HG03025 (cell line): ENCODE results near the gene ZNF444.
"Not testable (repeated sequence)": the region's sequence is repeated elsewhere in the genome, so short reads cannot be mapped to it uniquely, and the experiment has no call there.

Source experiments
- ATAC-seq: cut with Tn5 transposase; IDR thresholded peaks from one replicate; pipeline ENCODE4 v1.9.1; 2021; ENCODE audit warnings: mild to moderate bottlenecking, moderate library complexity; ENCODE audit not compliant: unreplicated experiment, low FRiP score

The ZNF444 gene

DNA sequence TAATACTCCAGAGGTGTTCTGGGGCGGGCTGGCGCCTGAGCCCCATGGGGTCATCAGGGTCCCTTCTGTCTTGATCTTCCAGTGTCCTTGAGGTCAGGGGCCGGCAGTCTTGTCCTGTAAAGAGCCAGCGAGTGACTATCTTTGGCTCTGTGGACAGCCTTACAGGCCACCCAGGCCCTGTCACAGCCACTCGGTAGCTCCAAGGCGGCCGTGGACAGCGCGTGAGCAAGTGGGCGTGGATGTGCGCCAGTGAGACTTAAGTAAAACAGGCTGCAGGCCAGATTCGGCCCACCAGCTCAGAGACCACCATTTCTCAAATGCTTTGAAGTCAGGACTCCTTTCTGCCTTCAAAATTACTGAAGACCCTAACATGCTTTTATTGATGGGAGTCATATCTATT is 3.7 kb downstream of the ZNF444 start:
- ATAC-seq, result no peak

DNA sequence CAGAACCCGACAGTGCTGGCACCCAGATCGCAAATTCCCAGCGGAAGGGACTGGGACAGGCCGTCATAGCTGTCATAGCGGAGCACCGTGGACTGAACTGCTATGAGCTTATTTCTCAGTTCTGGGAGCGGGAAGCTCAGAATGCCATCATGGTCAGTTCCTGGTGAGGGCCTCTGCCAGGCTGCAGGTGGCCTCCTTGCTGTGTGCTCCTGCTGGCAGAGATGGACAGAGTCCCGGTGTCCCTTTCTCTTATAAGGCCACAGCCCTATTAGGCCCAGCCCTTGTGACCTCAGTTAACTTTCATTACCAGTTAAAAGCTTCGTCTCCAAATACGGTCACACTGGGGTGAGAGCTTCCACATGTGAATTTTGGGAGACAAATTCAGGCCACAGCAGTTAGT is 4.6 kb downstream of the ZNF444 start:
- ATAC-seq, result no peak

DNA sequence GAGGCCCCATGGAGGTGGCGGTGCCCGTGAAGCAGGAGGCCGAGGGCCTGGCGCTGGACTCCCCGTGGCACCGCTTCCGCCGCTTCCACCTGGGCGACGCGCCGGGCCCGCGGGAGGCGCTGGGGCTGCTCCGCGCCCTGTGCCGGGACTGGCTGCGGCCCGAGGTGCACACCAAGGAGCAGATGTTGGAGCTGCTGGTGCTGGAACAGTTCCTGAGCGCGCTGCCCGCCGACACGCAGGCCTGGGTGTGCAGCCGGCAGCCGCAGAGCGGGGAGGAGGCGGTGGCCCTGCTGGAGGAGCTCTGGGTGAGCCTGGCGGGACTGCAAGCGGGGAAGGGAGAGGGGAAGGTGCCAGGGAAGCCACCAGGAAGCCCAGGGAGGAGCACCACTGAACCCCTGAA is 5.8 kb downstream of the ZNF444 start:
- no peak for ATAC-seq

DNA sequence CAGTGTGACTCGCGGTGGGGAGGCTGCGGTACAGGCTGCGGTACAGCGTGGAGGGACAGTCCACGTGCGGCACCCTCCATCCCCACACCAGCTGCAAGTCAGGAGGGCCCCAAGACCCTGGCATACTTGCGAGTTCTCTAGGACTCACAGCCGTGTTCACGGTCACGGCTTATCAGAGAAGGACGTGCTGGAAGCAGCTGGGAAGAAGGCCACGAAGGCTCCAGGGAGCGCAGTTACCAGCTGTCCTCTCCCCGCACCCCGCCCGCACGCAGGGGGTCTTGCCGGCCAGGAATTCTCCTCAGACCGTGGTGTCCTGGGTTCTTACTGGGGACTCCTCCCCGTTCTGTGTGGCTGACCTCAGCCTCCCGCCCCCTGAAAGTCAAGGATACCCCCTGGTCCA is 6.2 kb downstream of the ZNF444 start:
- ATAC-seq, result no peak

DNA sequence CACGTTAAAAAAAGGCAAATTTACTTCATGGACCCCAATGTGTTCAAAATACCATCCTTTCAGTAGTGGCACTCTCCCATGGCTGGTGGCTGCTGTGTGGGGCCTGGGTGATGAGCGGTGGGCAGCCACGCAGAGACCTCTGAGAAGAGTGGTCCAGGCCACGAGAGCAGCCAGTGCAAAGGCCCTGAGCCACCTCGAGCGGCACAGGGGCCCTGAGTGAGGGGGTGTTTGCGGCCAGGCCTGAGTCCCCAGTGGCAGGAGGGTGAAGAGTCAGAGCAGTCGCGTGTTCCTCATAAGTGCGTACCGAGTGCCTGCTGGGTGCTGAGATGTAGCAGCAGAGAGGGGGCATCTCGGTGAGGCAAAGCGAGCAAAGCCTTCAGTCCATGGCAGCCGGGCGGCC is 7.0 kb downstream of the ZNF444 start:
- no peak for ATAC-seq

DNA sequence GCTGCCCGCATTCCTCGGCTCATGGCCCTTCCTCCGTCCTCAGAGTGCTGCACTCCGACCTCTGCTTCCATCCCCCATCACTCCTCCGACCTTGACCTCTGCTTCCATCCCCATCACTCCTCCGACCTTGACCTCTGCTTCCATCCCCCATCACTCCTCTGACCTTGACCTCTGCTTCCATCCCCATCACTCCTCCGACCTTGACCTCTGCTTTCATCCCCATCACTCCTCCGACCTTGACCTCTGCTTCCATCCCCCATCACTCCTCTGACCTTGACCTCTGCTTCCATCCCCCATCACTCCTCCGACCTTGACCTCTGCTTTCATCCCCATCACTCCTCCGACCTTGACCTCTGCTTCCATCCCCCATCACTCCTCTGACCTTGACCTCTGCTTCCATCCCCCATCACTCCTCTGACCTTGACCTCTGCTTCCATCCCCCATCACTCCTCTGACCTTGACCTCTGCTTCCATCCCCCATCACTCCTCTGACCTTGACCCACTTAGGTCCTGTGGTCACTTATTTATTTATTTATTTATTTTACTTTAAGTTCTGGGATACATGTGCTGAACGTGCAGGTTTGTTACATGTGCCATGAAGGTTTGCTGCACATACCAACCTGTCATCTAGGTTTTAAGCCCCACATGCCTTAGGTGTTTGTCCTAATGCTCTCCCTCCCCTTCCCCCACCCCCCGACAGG is 8.0 kb downstream of the ZNF444 start:
- not testable (repeated sequence) for ATAC-seq

DNA sequence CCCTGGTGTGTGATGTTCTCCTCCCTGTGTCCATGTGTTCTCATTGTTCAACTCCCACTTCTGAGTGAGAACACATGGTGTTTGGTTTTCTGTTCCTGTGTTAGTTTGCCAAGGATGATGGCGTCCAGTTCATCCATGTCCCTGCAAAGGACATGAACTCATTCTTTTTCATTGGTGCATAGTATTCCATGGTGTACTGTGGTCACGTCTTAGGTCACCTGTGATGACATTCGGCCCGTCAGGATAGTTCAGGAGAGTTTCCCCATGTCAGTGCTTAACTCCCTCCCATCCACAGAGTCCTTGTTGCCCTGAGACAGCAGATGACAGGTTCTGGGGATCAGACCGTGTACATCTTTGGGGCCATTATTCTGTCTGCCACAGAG is 8.6 kb downstream of the ZNF444 start:
- no peak for ATAC-seq

DNA sequence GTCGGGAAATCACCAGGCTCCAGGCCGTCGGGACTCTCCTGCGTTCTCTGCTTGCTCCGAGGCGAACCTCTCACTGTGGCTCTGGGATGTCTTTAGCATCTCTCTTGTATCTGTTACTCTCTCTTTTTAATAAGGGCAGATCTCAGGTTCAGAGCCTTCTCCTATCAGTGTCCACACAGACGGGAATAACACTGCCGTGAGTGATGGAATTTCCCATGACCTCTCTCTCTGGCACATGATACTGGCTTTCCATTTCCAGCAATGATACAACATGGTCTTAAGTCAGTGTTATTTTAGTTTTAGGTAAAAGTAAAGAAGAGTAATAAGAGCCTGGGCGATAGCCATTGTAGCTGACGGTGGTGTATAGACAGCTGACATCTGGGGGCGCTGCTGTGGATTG is 9.3 kb downstream of the ZNF444 start:
- no peak for ATAC-seq

DNA sequence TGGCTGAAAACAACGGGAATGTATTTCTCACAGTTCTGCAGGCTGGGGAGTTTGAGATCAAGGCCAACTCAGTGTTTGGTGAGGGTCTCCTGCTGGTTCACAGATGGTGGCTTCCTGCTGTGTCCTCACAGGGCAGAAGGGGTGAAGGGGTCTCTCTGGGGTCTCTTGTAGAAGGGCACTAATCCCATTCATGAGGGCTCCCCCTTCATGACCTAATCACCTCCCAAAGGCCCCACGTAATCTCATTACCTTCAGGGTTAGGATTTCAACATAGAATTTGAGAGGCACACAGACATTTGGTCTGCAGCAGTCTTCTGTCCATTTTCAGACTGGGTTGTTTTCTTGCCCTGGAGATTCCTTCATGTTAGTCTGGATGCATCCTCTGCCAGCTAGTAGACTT is 11.6 kb downstream of the ZNF444 start:
- no peak for ATAC-seq

DNA sequence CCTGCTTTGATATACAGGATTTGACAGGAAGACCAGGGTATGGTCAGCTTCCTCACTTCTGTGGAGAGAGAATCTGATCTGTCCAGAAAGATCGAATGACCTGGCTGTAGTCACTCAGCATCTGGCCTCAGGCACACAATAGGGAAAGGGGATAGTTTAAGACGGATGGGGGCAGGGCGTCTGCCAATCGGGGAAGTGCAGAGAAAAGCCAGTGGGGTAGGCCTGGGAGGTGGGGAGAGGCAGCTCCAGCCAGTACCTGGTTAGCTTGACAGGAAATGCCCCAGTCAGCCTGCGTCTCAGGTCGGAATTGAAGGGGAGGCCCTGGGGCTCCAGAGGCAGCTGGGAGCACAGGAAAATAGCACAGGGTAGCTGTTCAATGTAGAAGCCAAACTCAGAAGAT is 12.4 kb downstream of the ZNF444 start:
- no peak for ATAC-seq

DNA sequence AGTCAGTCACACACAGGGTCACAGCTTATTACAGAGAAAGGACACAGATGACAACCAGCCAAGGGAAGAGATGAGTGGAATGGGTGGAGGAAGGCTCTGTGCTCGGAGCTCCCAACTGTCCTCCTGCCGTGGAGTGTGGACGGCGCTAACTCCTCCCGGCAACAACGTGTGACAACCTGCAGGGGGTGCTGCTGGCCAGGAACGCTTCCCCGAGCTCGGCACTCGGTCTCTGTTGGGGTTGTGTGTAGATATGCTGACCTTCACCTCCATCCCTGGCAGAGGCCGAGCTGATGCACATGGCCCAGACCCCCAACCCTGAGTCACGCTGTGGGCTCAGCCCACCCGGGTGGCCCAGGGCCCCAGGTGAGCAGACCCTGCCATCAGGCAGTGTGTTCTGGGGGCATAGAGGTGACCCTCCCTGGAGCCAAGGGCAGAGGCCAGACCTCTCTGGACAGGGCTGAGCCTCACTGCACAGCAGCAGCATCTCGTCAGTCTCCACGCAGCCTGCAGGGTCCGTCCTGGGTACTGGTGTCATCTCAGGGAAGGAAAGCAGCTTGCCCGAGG is 14.1 kb downstream of the ZNF444 start:
- no peak for ATAC-seq

DNA sequence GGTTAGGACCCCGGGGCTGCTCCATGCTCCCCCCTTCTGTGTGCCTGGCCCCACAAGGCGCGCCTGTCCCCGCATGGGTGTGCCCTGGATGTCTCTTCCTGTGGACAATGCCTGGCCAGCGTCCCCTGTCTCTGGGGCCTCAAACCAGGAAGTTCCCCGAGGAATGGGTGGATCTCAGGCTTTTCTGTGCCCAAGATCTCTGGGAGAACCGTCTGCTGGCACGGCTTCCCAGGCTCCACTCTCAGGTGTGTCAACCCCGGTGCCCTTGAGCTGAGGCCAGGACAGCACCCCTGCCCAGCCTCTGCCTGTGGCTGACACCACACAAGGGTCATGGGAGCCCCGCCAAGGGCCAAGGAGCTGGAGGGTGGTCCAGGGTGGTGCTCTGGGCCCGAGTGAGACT is 15.7 kb downstream of the ZNF444 start:
- ATAC-seq, result no peak

DNA sequence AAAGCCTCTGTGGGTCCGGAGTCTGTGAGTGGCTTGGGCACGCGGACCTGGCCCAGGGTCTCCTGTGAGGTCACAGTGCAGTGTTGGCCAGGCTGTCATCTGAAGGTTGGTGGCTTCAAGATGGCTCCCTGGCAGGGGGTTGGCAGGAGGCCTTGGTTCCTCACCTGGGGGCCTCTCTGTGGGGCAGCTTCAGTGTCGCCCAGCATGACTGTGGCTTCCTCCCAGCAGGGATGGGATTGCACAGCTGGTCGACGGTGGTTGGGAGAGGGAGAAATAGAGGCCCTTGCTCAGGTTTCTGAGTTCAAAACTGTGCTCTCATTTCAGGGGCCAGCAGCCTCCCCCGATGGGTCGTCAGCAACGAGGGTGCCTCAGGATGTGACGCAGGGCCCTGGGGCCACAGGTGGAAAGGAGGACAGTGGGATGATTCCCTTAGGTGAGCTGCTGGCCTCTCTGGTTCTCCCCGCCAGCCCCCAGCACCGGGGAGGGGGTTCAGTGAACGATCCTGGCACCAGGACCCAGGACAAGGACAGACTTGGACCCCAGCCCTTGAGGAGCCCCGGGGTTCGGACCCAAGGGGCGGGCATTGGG is 17.2 kb downstream of the ZNF444 start:
- ATAC-seq, result no peak

DNA sequence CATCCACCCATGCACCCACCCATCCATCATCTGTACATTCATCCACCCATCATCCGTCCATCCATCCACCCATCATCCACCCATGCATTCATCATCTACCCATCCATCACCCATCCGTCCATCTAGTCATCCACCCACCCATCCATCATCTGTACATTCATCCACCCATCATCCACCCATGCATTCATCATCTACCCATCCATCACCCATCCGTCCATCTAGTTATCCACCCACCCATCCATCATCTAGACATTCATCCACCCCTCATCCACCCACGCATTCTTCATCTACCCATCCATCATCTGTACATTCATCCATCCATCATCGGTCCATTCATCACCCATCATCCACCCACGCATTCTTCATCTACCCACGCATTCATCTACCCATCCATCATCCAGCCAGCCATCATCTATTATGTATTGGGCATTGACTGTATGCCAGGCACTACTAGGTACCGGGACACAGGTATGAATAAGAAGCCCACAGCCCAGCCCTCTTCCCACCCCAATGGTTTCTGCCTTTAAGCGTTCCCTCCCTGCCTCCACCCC is 18.0 kb downstream of the ZNF444 start:
- ATAC-seq, result no peak

DNA sequence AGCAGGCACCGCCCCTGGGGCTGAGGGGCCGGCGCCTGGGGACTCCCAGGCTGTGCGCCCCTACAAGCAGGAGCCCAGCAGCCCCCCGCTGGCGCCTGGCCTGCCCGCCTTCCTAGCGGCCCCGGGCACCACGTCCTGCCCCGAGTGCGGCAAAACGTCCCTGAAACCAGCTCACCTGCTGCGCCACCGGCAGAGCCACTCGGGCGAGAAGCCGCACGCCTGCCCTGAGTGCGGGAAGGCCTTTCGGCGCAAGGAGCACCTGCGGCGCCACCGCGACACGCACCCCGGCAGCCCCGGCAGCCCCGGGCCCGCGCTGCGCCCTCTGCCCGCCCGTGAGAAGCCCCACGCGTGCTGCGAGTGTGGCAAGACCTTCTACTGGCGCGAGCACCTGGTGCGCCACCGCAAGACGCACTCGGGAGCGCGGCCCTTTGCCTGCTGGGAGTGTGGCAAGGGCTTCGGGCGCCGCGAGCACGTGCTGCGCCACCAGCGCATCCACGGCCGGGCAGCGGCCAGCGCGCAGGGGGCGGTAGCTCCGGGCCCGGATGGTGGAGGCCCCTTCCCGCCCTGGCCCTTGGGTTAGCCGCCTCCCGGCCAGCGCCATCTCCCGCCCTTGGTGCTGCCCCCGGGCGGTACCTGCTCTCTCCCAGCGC is 18.7 kb downstream of the ZNF444 start:
- no peak for ATAC-seq

DNA sequence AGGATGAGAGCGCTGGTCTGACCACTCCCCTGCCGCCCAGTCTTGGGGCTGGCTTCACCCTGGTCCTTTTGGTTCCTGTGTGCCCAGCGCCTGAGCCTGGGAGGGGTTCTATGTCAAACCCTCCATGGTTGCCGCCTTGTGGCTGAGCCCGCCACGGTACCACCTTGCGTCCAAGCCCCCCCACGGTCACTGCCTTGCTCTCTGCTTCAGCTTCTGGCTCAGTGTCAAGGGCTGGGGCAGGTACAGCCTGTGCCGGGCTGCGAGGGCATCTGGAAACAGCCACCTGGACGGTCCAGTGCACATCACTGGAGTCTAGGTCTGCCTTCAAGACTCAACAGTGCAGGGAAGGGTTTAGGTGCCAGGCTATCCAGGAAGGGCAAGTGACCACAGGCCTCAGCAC is 20.4 kb downstream of the ZNF444 start:
- no peak for ATAC-seq

DNA sequence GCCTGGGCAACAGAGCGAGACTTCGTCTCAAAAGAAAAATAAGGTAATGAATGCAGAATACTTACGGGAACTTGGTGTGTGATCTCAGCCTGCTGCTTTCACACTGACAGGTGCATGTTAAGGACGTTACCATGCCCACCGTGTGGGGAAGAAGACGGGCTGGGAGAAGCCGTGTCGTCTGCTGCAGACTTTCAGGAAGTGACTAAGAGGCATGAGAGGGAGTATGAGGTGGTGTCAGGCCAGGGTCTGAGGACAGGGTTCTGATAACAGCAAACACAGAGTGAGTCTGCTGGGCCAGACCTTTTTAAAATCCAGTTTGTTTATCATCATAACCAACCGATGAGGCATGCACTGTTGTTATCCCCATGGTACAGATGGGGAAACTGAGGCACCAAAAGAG is 21.2 kb downstream of the ZNF444 start:
- no peak for ATAC-seq

DNA sequence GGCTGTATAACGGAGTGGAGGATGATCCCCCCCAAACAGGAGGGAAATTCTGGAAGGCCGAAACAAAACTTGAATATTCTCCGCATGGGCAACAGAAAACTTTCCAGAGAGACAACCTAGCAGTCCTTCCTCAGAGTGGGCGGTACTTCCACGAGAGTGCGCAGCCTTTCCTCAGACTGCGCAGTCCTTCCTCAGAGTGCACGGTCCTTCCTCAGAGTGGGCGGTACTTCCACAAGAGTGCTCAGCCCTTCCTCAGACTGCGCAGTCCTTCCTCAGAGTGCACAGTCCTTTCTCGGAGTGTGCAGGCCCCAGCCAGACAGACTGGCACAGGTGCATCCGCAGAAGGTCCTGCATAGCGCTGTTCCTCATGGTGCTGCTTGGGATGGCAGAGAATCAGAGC is 22.0 kb downstream of the ZNF444 start:
- no peak for ATAC-seq

DNA sequence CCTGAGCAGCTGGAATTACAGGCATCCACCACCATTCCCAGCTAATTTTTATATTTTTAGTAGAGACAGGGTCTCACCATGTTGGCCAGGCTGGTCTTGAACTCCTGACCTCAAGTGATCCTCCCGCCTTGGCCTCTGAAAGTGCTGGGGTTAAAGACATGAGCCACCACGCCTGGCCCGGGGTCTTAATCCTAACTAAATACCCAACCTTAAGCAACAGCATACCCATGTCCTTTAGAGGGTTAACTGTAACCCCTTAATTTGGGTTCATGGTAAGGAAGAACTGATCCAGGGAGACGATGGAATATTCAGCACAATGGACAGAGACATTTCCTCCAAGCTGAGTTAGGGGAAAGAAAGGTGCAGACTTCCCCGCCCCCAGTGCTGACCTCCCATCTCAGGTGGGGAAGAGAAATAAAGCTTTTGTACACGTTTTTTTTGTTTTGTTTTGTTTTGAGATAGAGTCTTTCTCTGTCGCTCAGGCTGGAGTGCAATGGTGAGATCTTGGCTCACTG is 26.0 kb downstream of the ZNF444 start:
- ATAC-seq, result no peak

DNA sequence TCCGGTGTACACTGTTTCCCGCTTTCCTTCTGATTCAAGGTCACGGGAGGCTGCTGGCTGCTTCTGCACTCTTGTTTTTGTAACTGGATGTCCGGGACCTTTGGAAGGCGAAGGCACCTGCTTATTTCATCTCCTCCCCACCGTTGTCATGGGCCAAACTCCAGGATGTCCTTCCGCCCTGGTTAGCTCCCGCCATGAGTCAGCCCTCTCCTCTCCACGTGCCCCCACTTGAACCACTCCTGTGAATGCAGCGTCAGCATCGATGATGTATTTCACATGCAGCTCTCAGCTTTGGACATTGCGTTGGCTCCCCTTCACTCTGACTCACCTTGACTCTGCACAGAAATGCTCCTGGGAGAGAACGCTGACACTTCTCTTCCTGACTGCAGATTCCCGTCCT is 29.2 kb downstream of the ZNF444 start:
- no peak for ATAC-seq

DNA sequence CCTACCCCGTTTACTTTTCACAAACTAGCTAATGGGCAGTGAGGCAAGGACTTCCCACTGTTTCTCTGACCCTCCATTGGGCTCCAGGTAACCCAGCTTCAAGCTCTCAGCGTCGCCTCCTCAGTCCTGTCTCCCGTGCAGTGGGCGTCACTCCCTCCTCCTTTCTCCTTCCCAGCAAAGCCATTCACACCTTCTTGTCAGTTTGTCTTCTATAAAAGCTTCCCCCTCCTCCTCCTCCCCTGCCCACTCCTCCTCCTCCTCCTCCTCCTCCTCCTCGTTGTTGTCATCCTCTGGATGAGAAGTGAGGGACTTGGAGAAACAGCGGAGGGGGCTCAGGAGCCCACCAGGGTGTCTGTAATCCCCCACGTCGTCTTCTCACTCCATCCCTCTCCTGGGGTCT is 33.0 kb downstream of the ZNF444 start:
- no peak for ATAC-seq
